ENCODE data around the gene PPRC1.

Gene PPRC1

DNA sequence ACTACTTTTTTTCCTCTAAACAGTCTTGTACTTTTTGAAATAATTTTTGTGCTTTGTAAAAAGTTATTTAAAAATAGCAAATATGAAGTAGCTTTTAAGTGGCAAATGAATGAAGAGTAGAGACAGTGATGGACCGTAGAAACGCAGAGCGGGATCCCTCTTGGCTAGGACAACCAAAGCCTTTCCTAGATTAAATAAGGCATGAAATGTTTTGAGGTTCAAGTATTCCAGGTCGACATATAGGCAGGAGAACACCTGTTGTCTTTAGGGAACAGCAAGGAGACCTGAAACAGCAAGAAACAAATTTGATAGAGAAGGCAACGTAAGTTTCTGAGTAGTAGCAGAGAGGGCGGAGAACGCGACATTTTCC, 662 bp upstream of the PPRC1 start:
- Histone ChIP-seq H3K4me2 (ENCODE audit: low read length) (peak overlapping the region; percentile 91), H3K27ac (ENCODE audit: low read length) (peak overlapping the region; percentile 78), H3K9ac (ENCODE audit: low read length) (peak overlapping the region; percentile 95), H4K20me1 (ENCODE audit: insufficient read depth, low read length) (peaks cover 26% of the 10 kb centered on the region), H3K36me3 (replicated peaks; ENCODE audit: low read depth, low read length) (peaks cover 15% of the 10 kb centered on the region), H3K4me1 (ENCODE audit: low read length) (peaks cover 43% of the 10 kb centered on the region), H3K27me3 (ENCODE audit: low read depth, low read length) (no peaks in the 10 kb centered on the region), H3K9me3 (ENCODE audit: insufficient read depth, low read length) (no peaks in the 10 kb centered on the region), H2AFZ (ENCODE audit: low read depth, low read length) (peak overlapping the region; percentile 78), H3K4me3 (ENCODE audit: low read length) (peak overlapping the region; percentile 100), H3K79me2 (ENCODE audit: low read length) (peaks cover 50% of the 10 kb centered on the region)
- TF ChIP-seq, protein P1, sequence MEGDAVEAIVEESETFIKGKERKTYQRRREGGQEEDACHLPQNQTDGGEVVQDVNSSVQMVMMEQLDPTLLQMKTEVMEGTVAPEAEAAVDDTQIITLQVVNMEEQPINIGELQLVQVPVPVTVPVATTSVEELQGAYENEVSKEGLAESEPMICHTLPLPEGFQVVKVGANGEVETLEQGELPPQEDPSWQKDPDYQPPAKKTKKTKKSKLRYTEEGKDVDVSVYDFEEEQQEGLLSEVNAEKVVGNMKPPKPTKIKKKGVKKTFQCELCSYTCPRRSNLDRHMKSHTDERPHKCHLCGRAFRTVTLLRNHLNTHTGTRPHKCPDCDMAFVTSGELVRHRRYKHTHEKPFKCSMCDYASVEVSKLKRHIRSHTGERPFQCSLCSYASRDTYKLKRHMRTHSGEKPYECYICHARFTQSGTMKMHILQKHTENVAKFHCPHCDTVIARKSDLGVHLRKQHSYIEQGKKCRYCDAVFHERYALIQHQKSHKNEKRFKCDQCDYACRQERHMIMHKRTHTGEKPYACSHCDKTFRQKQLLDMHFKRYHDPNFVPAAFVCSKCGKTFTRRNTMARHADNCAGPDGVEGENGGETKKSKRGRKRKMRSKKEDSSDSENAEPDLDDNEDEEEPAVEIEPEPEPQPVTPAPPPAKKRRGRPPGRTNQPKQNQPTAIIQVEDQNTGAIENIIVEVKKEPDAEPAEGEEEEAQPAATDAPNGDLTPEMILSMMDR (IDR thresholded peaks at IDR 0.05; ENCODE audit: low read depth, low read length): no peak
- no peak for TF ChIP-seq EZH2phosphoT487 (IDR thresholded peaks at IDR 0.05; ENCODE audit: low read depth)

GRCh38 chr10:102133373-102134195, 744 bp downstream of the PPRC1 start:
- H3K9ac ChIP-seq (ENCODE audit: low read length): peak overlapping the region; percentile 95
- peak overlapping the region; percentile 97 for H3K4me2 ChIP-seq (ENCODE audit: low read length)
- peaks cover 28% of the 10 kb centered on the region for H3K36me3 ChIP-seq (replicated peaks; ENCODE audit: low read depth, low read length)
- H4K20me1 ChIP-seq (ENCODE audit: insufficient read depth, low read length): peaks cover 35% of the 10 kb centered on the region
- H3K79me2 ChIP-seq (ENCODE audit: low read length): peaks cover 64% of the 10 kb centered on the region
- H2AFZ ChIP-seq (ENCODE audit: low read depth, low read length): no peak overlapping the region
- no peak for TF ChIP-seq EZH2phosphoT487 (IDR thresholded peaks at IDR 0.05; ENCODE audit: low read depth)
- TF ChIP-seq, protein P1 (IDR thresholded peaks at IDR 0.05; ENCODE audit: low read depth, low read length): no peak
- H3K4me3 ChIP-seq (ENCODE audit: low read length): peak overlapping the region; percentile 100
- H3K4me1 ChIP-seq (ENCODE audit: low read length): peaks cover 43% of the 10 kb centered on the region
- no peaks in the 10 kb centered on the region for H3K9me3 ChIP-seq (ENCODE audit: insufficient read depth, low read length)
- no peaks in the 10 kb centered on the region for H3K27me3 ChIP-seq (ENCODE audit: low read depth, low read length)
- peak overlapping the region; percentile 78 for H3K27ac ChIP-seq (ENCODE audit: low read length)

- Histone ChIP-seq H3K27me3 (ENCODE audit: low read depth, low read length) (no peaks in the 10 kb centered on the region), H3K27ac (ENCODE audit: low read length) (peak overlapping the region; percentile 78), H3K9ac (ENCODE audit: low read length) (peak overlapping the region; percentile 95), H4K20me1 (ENCODE audit: insufficient read depth, low read length) (peaks cover 35% of the 10 kb centered on the region), H3K79me2 (ENCODE audit: low read length) (peaks cover 72% of the 10 kb centered on the region), H3K36me3 (replicated peaks; ENCODE audit: low read depth, low read length) (peaks cover 36% of the 10 kb centered on the region), H3K4me1 (ENCODE audit: low read length) (peaks cover 43% of the 10 kb centered on the region), H3K9me3 (ENCODE audit: insufficient read depth, low read length) (no peaks in the 10 kb centered on the region), H2AFZ (ENCODE audit: low read depth, low read length) (no peak overlapping the region), H3K4me3 (ENCODE audit: low read length) (peak overlapping the region; percentile 100), H3K4me2 (ENCODE audit: low read length) (peak overlapping the region; percentile 97)
- TF ChIP-seq, protein P1 (IDR thresholded peaks at IDR 0.05; ENCODE audit: low read depth, low read length): no peak
Measured at GRCh38 chr10:102134416-102134815, 1.6 kb downstream of the PPRC1 start.

DNA sequence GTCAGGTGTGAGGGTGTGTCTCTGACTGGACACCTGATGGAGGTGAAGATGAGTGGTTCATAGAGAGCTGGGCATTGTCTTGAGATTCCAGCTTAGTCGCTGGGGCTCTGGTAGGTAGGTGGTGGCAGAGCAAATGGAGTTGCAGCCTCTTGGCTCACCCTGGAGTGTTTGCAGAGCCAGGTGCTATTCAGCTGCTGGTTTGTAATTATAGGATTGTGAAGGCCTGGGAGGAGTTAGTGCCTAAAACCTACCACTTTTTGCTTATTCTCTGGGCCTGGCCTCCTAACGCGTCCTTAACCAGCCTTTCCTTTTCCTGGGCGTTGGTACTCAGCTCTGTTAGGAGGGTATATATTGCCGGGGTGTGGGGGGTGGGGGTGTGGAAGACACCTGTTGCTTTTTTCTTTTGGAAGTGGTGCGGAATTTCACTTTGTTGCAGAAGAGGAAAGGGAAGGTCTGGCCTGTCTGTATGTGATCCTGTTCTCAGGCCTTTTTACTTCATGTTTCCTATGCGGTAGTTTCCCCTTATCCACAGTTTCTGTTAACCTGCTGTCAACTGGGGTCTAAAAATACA, 3.2 kb downstream of the PPRC1 start:
- peaks cover 32% of the 10 kb centered on the region for H3K4me1 ChIP-seq (ENCODE audit: low read length)
- H3K4me3 ChIP-seq (ENCODE audit: low read length): no peak overlapping the region
- H3K27me3 ChIP-seq (ENCODE audit: low read depth, low read length): no peaks in the 10 kb centered on the region
- no peak overlapping the region for H3K27ac ChIP-seq (ENCODE audit: low read length)
- peaks cover 88% of the 10 kb centered on the region for H3K79me2 ChIP-seq (ENCODE audit: low read length)
- peaks cover 51% of the 10 kb centered on the region for H3K36me3 ChIP-seq (replicated peaks; ENCODE audit: low read depth, low read length)
- H4K20me1 ChIP-seq (ENCODE audit: insufficient read depth, low read length): peaks cover 35% of the 10 kb centered on the region
- peak overlapping the region; percentile 36 for H3K4me2 ChIP-seq (ENCODE audit: low read length)
- no peak overlapping the region for H3K9ac ChIP-seq (ENCODE audit: low read length)
- no peaks in the 10 kb centered on the region for H3K9me3 ChIP-seq (ENCODE audit: insufficient read depth, low read length)
- TF ChIP-seq, protein P1 (IDR thresholded peaks at IDR 0.05; ENCODE audit: low read depth, low read length): no peak
- no peak for TF ChIP-seq EZH2phosphoT487 (IDR thresholded peaks at IDR 0.05; ENCODE audit: low read depth)
- no peak overlapping the region for H2AFZ ChIP-seq (ENCODE audit: low read depth, low read length)

All from OCI-LY3 (cell line).